HG03439 (cell line): ENCODE measurements around the gene COL6A5.
"Not testable (repeated sequence)": the region's sequence is repeated elsewhere in the genome, so short reads cannot be mapped to it uniquely, and the experiment has no call there.

Experiments used
- ATAC-seq: cut with Tn5 transposase; IDR thresholded peaks from one replicate; pipeline ENCODE4 v1.9.1; 2021; ENCODE audit warnings: mild to moderate bottlenecking, moderate library complexity; ENCODE audit not compliant: unreplicated experiment

The COL6A5 gene, protein sequence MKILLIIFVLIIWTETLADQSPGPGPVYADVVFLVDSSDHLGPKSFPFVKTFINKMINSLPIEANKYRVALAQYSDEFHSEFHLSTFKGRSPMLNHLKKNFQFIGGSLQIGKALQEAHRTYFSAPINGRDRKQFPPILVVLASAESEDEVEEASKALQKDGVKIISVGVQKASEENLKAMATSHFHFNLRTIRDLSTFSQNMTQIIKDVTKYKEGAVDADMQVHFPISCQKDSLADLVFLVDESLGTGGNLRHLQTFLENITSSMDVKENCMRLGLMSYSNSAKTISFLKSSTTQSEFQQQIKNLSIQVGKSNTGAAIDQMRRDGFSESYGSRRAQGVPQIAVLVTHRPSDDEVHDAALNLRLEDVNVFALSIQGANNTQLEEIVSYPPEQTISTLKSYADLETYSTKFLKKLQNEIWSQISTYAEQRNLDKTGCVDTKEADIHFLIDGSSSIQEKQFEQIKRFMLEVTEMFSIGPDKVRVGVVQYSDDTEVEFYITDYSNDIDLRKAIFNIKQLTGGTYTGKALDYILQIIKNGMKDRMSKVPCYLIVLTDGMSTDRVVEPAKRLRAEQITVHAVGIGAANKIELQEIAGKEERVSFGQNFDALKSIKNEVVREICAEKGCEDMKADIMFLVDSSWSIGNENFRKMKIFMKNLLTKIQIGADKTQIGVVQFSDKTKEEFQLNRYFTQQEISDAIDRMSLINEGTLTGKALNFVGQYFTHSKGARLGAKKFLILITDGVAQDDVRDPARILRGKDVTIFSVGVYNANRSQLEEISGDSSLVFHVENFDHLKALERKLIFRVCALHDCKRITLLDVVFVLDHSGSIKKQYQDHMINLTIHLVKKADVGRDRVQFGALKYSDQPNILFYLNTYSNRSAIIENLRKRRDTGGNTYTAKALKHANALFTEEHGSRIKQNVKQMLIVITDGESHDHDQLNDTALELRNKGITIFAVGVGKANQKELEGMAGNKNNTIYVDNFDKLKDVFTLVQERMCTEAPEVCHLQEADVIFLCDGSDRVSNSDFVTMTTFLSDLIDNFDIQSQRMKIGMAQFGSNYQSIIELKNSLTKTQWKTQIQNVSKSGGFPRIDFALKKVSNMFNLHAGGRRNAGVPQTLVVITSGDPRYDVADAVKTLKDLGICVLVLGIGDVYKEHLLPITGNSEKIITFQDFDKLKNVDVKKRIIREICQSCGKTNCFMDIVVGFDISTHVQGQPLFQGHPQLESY (N-terminal part only)

DNA sequence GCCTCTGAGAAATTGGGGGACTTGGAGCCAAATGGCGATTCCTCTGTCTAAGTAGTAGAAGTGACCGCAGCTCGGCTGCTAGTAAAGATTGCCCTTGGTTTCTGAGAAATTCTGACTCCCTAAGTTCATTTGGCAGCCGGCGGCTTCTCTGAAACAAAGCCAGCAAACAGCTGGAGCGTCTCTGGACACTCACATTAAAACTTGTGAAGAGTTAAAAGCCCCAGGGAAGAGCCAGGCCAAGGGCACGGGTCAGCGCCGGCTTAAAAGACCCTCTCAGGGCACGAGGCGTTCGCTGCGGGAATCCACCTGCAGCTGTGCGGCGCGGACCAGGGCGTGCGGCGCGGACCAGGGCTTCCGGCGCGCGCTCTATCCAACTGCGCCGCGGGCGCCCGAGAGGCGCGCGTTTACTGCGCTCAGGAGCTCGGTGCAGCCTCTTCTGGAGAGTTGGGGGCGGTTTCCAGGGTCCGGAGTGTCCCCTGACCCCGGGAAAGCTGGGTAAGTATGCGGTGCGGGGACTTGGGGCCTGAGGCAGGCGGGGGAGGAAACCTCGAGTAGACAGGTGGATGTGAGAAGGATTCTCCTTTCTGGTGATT, at the start of gene COL6A5:
TSS of gene COL6A5 (plus strand) at position 186 of the 593 bp plus-strand sequence. CDS start 27,967 bp downstream, outside the sequence.
- no peak for ATAC-seq

DNA sequence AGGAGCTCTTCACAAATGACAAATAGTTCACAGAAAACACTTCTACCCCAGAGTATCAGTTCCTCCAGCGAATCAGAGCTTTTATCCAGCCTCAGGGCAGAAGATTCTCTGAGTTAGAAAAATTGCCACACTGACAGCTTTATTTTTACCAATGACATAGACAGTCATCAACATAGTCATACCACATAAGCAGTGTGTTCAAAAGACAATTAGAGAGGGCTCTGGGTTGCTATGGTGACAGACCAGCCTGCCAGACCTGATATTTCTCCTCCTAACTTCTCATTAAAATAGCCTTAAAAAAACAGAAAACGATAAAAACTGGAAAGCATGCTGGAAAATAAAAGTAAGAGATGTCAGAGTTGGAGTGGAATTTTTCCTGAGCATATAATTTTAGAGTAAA, 45.9 kb upstream of the COL6A5 start:
- ATAC-seq, result no peak

DNA sequence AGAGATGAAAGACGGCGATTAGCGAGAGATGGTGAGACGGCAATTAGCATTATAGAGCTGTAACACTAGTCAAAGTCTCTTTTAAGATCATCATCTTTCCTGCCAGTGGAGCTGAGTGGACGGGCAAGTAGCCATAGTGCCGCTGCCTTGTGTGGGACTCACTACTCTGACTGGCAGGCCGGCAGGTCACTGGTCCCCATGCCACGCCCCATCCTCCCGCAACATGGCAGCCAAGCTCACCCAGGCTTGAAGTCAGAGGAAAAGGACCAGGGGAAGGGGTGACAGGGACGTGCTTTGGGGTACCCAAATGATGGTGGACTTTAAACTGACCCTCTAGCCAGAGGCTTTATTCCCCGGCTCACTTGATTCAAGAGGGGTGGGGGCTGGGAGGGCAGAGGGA, 44.6 kb upstream of the COL6A5 start:
- ATAC-seq, result no peak

DNA sequence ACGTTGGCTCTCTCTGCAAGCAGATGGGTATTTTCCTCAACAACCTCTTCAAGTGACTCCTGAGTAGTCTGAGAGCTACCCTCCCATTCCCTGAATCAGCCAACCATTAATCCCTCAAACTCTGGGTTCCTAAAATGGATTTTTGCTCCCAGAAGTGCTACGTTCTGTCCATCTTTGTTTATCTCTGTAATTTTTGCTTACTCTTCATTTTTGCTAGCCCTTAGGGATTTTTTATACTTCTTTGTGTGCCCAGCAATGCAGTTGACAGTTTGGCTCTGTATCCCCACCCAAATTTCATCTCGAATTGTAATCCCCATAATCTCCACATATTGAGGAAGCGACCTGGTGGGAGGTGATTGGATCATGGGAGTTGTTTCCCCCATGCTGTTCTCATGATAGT, 35.4 kb upstream of the COL6A5 start:
- no peak for ATAC-seq

DNA sequence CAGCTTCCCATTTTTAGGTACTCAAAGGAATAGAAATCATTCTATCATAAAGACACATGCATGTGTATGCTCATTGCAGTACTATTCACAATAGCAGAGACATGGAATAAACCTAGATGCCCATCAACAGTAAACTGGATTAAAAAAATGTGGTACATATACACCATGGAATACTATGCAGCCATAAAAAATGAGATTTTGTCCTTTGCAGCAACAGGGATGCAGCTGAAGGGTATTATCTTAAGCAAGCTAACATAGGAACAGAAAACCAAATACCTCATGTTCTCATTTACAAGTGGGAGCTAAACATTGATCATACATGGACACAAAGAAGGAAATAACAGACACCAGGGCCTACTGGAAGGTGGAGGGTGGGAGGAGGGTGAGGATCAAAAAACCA, 33.1 kb upstream of the COL6A5 start:
- ATAC-seq, result no peak

DNA sequence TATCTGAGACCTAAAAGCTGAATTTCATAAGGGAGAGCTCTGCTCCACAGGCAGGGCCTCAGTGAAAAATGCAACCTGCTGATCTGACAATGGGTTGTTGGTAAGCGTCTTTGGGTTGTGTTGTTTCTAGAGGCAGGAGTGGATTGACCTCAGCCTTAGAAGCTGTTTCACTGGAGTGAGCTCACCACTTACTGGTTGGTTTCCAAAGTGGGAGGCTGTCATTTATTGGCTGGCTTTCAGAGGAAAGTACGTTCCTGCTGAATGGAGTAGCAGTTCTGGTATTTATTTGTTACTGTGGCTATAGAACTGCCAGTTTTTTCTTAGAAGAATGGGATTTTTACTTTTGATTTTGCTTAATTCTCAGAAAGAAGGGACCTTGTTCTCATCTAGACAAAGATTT, 29.3 kb upstream of the COL6A5 start:
- ATAC-seq, result no peak

DNA sequence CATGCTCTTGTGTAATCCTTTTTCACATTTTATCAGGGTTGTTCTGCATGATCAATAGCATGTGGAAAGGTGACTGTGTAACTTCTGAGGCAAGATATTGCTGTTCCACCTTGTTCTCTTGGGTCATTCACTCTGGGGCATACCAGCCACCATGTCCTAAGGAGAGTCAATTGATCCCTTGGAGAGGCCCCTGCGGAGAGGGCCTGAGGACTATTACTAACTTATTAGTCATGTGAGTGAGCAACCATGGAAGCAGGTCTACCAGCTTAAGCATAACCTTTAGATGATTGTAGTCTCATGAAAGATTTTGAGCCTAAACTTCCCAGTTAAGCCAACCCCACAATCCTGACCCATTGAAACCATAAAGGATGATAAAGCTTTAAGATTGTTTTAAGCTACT, 22.0 kb upstream of the COL6A5 start:
- ATAC-seq, result no peak

DNA sequence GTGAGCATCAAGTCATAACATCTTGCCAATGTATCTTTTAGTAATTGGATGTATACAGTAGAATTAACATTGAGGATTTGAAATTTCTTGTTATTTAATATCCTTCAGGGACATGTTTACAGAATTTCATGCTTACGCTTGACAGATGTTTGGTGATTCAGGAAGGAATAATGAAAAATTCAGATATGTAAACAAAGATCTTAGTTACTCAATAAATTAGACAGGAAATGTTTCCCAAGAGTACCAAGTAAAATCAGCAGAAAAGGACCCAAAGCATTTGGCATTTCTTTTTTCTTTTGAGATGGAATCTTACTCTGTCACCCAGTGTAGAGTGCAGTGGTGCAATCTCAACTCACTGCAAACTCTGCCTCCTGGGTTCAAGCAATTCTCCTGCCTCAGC, 4.7 kb upstream of the COL6A5 start:
- no peak for ATAC-seq

DNA sequence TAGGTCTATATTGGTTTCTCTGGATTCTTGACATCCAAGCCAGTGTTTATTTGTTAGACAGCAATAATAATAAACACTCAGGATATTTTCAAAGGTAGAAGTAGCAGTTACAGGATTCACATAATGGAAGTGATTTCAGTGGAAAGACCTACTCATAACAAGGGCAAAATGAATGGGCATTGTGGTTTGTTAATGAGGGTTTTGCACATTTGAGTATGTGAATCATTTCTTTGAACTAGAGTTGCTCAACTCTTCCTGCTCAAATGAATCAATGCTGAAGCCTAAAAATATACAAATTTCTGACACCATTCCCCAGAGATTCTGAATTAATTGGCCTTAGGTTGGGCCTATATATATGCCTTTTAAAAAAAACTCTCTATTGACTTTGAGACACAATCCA, 4.1 kb upstream of the COL6A5 start:
- ATAC-seq, result no peak

DNA sequence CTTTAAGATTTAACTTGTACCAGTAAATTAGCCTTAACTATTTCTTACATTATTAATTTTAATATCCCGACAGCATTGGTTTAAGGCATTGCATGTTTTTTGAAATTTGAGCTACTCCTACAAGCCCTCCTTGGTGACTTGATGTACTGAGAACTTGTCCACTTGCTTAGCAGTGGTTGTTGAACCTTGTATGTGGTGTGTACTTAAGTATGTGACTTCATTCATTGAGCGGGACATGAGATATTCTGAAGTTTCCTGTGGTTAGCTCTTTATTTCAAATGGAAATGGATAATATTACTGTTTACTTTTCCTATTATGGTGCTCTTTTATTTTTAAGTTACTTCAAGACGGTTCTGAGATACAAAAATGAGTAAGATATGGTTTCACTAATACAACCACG, 3.6 kb upstream of the COL6A5 start:
- ATAC-seq, result no peak

DNA sequence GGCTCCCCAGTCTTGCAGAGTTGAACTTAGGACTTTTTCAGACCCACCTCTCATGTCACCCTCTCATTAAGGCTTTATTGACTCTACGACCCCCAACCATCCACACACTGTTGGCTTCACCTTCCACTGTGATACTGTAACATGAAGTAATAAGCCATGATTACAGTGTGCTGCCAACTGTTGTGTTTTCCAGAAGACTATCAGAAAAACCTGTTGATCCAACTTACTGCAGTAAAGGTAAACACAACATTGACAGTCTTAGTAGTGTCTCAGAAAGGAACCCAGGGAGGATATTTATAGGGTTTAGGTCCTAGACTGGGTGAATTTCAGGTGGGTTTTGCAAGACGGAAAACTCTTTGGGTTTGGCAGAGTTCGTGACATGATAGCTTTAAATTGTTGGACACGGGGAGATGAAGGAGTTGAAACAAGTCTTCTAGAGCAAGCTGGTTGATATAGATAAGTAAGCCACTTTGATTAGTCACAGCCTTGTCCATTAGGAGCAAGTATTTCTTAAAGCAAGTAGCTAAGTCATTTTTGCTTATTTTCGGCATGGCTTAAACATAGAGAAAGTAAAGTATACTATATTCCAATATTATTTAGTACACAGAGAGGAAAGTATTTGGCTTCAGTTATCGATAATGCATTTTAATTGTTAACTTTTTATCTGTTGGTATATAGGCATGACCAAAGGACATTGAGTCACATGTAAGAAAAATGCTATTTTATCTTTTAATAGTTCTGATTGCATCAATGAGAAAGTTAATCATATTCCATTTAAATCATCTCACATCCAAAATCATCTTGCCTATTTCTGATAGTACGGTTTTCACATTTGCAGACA, 2.4 kb upstream of the COL6A5 start:
- no peak for ATAC-seq

DNA sequence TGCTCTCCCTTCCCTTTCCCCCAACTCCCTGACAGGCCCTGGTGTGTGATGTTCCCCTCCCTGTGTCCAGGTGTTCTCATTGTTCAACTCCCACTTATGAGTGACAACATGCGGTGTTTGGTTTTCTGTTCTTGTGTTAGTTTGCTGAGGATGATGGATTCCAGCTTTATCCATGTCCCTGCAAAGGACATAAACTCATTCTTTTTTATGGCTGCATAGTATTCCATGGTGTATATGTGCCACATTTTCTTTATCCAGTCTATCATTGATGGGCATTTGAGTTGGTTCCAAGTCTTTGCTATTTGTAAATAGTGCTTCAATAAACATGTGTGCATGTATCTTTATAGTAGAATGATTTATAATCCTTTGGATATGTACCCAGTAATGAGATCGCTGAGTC, 2.8 kb downstream of the COL6A5 start:
- ATAC-seq, result not testable (repeated sequence)

DNA sequence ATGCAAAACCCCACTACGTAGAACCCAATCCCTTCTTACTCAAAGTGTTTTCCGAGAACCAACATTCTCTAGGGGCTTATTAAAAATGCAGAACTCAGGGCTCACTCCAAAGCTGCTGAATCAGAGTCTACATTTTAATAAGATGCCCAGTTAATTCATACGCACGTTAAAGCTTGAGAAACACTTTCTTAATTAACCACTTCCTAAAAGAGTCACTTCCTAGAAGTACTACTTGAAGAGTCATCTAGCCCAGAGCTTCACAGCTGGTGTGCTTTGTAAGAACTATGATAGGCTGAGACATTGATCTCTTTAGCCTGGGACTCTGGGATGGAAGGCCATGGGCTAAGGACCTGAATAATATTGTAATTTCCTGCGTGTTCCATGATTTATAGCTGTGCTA, 9.0 kb downstream of the COL6A5 start:
- ATAC-seq, result no peak

DNA sequence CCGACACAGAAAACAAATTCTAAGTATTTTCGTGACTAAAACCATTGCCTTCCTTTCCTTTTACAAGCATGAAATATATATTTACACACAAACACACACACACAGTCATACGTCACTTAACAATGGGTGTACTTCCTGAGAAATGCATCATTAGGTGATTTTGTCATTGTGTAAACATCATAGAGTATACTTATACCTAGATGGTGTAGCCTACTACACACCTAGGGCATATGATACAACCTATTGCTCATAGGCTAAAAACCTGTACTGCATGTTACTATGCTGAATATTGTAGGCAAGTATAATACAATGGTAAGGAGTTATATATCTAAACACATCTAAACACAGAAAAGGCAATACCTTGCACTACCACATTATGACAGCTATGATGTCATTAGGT, 28.6 kb downstream of the COL6A5 start:
- ATAC-seq, result no peak

DNA sequence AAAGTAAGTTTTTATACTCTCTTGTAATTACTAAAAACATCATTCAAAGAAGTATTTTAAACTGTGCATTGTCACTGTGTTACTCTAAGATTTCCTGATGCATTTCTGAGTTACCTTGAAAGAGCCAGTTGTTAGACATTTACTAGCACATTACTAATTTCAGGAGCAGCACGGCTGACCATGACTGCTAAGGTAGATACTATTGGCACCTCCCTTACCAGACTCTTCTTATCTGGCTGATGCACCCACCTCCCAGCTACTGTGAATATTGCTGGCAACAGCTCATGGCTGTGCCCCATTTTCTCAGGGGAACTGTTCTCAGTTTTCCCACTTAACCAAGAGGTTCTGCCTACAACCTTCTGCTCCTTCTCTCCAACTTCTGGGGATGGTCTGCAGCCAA, 29.4 kb downstream of the COL6A5 start:
- no peak for ATAC-seq

DNA sequence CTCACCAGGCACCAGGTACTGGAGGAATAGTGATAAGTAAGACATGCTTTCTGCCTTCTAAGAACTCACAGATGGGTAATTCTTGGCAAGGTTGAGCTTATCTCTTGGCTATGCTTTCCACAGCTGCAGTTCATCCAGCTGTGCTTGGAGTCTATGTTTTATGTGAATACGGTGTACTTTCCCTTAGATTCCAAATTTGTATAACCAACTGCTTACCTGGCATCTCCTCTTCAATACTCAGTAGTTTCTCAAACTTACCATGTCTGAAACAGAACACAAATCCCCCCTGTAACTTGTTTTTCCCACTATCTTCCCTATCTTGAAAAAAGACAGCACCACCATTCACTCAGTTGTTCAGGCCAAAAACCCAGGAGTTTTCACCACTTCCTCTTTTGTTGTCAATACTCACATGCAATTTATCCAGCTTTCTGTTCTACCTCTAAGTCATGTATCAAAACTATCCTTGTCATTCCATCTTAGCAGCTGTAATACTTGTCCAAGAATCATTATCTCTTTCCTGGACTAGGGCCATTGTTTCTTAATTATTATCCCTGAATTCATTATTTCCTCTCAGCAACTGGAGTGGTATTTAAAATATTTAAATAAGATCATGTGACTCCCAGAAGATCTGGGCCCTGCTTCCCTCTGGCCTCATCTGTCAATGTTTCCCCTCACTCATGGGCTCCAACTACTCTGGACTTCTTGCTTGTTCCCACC, 32.6 kb downstream of the COL6A5 start:
- no peak for ATAC-seq

DNA sequence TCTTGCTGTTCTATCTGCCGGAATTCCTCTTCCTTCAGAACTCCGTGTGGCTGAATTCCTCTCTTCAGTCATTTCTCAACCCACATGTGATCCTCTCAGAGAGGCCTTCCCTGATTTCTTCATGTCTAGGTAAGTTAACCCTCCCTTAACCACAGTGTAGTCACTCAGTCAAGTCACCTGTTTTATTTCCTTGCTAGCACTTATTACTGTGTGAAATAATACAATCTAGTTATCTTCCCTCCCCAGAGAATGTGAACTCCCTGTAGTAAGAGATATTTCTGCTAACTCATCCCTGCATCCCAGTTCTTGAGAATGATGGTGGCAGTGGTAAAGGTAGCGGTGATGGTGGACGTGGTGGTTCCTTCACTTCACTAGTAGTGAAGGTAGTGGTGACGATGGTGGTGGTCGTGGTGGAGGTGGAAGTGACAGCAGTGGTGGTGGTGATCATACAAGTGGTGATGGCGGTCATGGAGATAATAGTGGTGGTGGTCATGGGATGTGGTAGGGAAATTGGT, 33.3 kb downstream of the COL6A5 start:
- no peak for ATAC-seq

DNA sequence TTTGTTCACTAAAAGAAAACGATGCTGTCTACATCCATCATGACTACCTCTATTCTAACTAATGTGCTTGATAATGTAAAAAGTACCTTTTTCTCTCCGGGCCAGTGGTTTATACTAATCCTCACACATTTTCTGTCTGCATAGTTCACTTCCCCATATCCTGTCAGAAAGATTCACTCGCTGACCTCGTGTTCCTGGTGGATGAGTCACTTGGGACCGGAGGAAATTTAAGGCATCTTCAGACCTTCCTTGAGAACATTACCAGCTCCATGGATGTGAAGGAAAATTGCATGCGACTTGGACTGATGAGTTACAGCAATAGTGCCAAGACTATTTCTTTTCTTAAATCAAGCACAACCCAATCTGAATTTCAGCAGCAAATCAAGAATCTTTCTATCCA, 33.8 kb downstream of the COL6A5 start:
- ATAC-seq, result no peak

DNA sequence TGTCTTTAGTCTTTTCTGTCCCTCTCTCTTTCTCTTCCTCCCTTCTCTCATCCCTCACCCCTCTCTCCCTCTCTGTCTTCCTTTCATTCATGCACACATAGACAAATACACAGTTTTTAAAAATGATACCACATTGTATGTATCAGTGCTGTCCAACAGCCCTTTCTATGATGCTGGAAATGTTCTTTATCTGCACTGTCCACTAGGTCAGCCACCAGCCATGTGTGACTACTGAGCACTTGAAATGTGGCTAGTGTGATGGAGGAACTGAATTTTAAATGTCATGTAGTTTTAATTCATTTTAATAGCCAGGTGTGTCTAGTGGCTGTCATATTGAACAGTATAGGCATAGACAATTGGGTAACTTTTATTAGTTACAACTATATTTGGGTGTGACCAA, 34.9 kb downstream of the COL6A5 start:
- ATAC-seq, result no peak
